H7 (cell line): ENCODE measurements around the gene HTR4. TPM values are rescaled to one million over a fixed set of nuclear protein-coding genes. Genes with fewer than 3 reads are reported as not detected.
A peak's percentile ranks its signal among the peaks of the same experiment; 100 is the strongest.

Experiments used
- DNase-seq: peaks from one replicate; pipeline ENCODE4 v3.0.0; 2012
- H3K27me3 ChIP-seq: 2 replicates; pipeline ENCODE4 v1.6.0; 2011; ENCODE audit warnings: mild to moderate bottlenecking, low read length; ENCODE audit not compliant: control insufficient read depth, insufficient read depth
- H3K36me3 ChIP-seq: replicated peaks from 2 replicates; pipeline ENCODE4 v1.5.1; 2011; ENCODE audit warnings: low read length; ENCODE audit not compliant: control insufficient read depth, insufficient read depth
- H3K4me3 ChIP-seq: 2 replicates; pipeline ENCODE4 v1.5.1; 2011; ENCODE audit warnings: low read depth, mild to moderate bottlenecking, control low read depth, low read length, moderate library complexity; ENCODE audit not compliant: insufficient read depth
- total RNA-seq: library from RNA; depleted of rRNA; stranded (reverse); fragments of >200 nt; shearing (Covaris generic); gene quantifications from 2 replicates; pipeline ENCODE4 v1.2.3, GENCODE V29; 2014

The HTR4 gene
- total RNA-seq, 1 experiment from 2014 or later, result not detected

GRCh38 chr5:148606296-148606695 lies 48.0 kb downstream of the HTR4 start:
- no peak for DNase-seq

GRCh38 chr5:148599187-148599586 lies 55.1 kb downstream of the HTR4 start:
- Histone ChIP-seq H3K36me3 (no peaks in the 10 kb centered on the region), H3K4me3 (no peak overlapping the region), H3K27me3 (no peaks in the 10 kb centered on the region)
- no peak for DNase-seq

More at GRCh38 chr5:148606296-148606695, 48.0 kb downstream of the HTR4 start:
- Histone ChIP-seq H3K4me3 (no peak overlapping the region), H3K27me3 (no peaks in the 10 kb centered on the region), H3K36me3 (no peaks in the 10 kb centered on the region)

- no peak for DNase-seq
- Histone ChIP-seq H3K27me3 (no peaks in the 10 kb centered on the region), H3K4me3 (no peak overlapping the region), H3K36me3 (no peaks in the 10 kb centered on the region)
Observed at GRCh38 chr5:148595697-148596096, 58.6 kb downstream of the HTR4 start.

- Histone ChIP-seq H3K4me3 (no peak overlapping the region), H3K36me3 (no peaks in the 10 kb centered on the region), H3K27me3 (no peaks in the 10 kb centered on the region)
- DNase-seq, result peak; percentile 24
Observed at GRCh38 chr5:148586796-148587195, 67.5 kb downstream of the HTR4 start.

- no peaks in the 10 kb centered on the region for H3K36me3 ChIP-seq
- H3K4me3 ChIP-seq, result no peak overlapping the region
- no peaks in the 10 kb centered on the region for H3K27me3 ChIP-seq
- DNase-seq, result peak; percentile 7
Observed at GRCh38 chr5:148585988-148586387, 68.3 kb downstream of the HTR4 start.

- Histone ChIP-seq H3K27me3 (no peaks in the 10 kb centered on the region), H3K4me3 (no peak overlapping the region), H3K36me3 (no peaks in the 10 kb centered on the region)
- DNase-seq, result no peak
Observed at GRCh38 chr5:148584103-148584502, 70.2 kb downstream of the HTR4 start.

GRCh38 chr5:148583421-148583965 lies 70.8 kb downstream of the HTR4 start:
- no peaks in the 10 kb centered on the region for H3K27me3 ChIP-seq
- H3K4me3 ChIP-seq, result no peak overlapping the region
- H3K36me3 ChIP-seq, result no peaks in the 10 kb centered on the region
- no peak for DNase-seq

- DNase-seq, result no peak
- no peaks in the 10 kb centered on the region for H3K36me3 ChIP-seq
- no peaks in the 10 kb centered on the region for H3K27me3 ChIP-seq
- H3K4me3 ChIP-seq, result no peak overlapping the region
Observed at GRCh38 chr5:148574167-148574566, 80.2 kb downstream of the HTR4 start.

- Histone ChIP-seq H3K4me3 (no peak overlapping the region), H3K27me3 (no peaks in the 10 kb centered on the region)
- no peak for DNase-seq
Observed at GRCh38 chr5:148573374-148573773, 81.0 kb downstream of the HTR4 start.

GRCh38 chr5:148569948-148570347 lies 84.4 kb downstream of the HTR4 start:
- Histone ChIP-seq H3K36me3 (no peaks in the 10 kb centered on the region), H3K27me3 (no peaks in the 10 kb centered on the region), H3K4me3 (no peak overlapping the region)
- no peak for DNase-seq

More at GRCh38 chr5:148573374-148573773, 81.0 kb downstream of the HTR4 start:
- no peaks in the 10 kb centered on the region for H3K36me3 ChIP-seq

- Histone ChIP-seq H3K36me3 (no peaks in the 10 kb centered on the region), H3K27me3 (no peaks in the 10 kb centered on the region), H3K4me3 (no peak overlapping the region)
- DNase-seq, result no peak
Observed at GRCh38 chr5:148565148-148565547, 89.2 kb downstream of the HTR4 start.

- no peak for DNase-seq
- no peak overlapping the region for H3K4me3 ChIP-seq
- no peaks in the 10 kb centered on the region for H3K27me3 ChIP-seq
- H3K36me3 ChIP-seq, result no peaks in the 10 kb centered on the region
Observed at GRCh38 chr5:148563021-148563420, 91.3 kb downstream of the HTR4 start.

- no peak for DNase-seq
Observed at GRCh38 chr5:148561801-148562311, 92.5 kb downstream of the HTR4 start.

GRCh38 chr5:148559461-148559860 lies 94.9 kb downstream of the HTR4 start:
- no peak for DNase-seq
- Histone ChIP-seq H3K4me3 (no peak overlapping the region), H3K36me3 (no peaks in the 10 kb centered on the region), H3K27me3 (no peaks in the 10 kb centered on the region)

More at GRCh38 chr5:148561801-148562311, 92.5 kb downstream of the HTR4 start:
- H3K4me3 ChIP-seq, result no peak overlapping the region
- no peaks in the 10 kb centered on the region for H3K36me3 ChIP-seq
- H3K27me3 ChIP-seq, result no peaks in the 10 kb centered on the region

- no peaks in the 10 kb centered on the region for H3K27me3 ChIP-seq
- no peaks in the 10 kb centered on the region for H3K36me3 ChIP-seq
- no peak for DNase-seq
- no peak overlapping the region for H3K4me3 ChIP-seq
Observed at GRCh38 chr5:148558892-148559291, 95.4 kb downstream of the HTR4 start.

GRCh38 chr5:148556835-148557234 lies 97.5 kb downstream of the HTR4 start:
- Histone ChIP-seq H3K4me3 (no peak overlapping the region), H3K27me3 (no peaks in the 10 kb centered on the region), H3K36me3 (no peaks in the 10 kb centered on the region)
- no peak for DNase-seq
